ENCODE data around the gene TIMM44. TPM values are rescaled to one million over a fixed set of nuclear protein-coding genes. Genes with fewer than 3 reads are reported as not detected.

The TIMM44 gene
- total and polyA plus RNA-seq, 10 of the 15 experiments (the other 5 are each of a cell fraction or from before 2014, with no cell fraction given) = 6.6 to 90.7 (median 57.6) TPM

- TF ChIP-seq MXI1 (IDR thresholded peaks at IDR 0.05; ENCODE audit: low read depth, low read length) (peak; percentile 64), RAD21 (IDR thresholded peaks at IDR 0.05; ENCODE audit: insufficient read depth, low read depth, low read length) (peak; percentile 55), POU2F2 (IDR thresholded peaks at IDR 0.05; ENCODE audit: borderline replicate concordance, low read depth, low read length) (no peak), E2F8 (IDR thresholded peaks at IDR 0.05; ENCODE audit: low read depth, partially characterized antibody) (no peak), IKZF1 (conservative IDR thresholded peaks at IDR 0.05) (peak; percentile 46; the same call in 1 of the 2 replicates), IRF5 (IDR thresholded peaks at IDR 0.05; ENCODE audit: borderline replicate concordance) (no peak), BACH1 (IDR thresholded peaks at IDR 0.05; ENCODE audit: borderline replicate concordance) (no peak), NKRF (conservative IDR thresholded peaks at IDR 0.05) (no peak), ZBTB33 (IDR thresholded peaks at IDR 0.05) (0 out of 2 replicates have a peak, but pooled peaks have one; percentile 11), SUZ12 (IDR thresholded peaks at IDR 0.05; ENCODE audit: unreplicated experiment) (no peak), BCL3 (IDR thresholded peaks at IDR 0.05; ENCODE audit: borderline replicate concordance, insufficient read depth, low read depth, low read length, poor library complexity, severe bottlenecking) (no peak), ZNF384 (IDR thresholded peaks at IDR 0.05; ENCODE audit: borderline replicate concordance, low read depth, low read length) (no peak), PBX3 (IDR thresholded peaks at IDR 0.05; ENCODE audit: insufficient replicate concordance, low read depth, low read length) (no peak), SMAD1 (IDR thresholded peaks at IDR 0.05; ENCODE audit: low read depth, partially characterized antibody) (peak; percentile 88), SPI1 (IDR thresholded peaks at IDR 0.05; ENCODE audit: borderline replicate concordance, insufficient read depth, low read depth, low read length) (no peak)
Measured at GRCh38 chr19:7928741-7929701, 14.4 kb downstream of the TIMM44 start (continued).

Data from GM12878 (cell line).